ENCODE measurements around the gene PEX14. TPM values are rescaled to one million over a fixed set of nuclear protein-coding genes. Genes with fewer than 3 reads are reported as not detected.

Gene PEX14
- total RNA-seq, 1 donor from 2014 or later: 27.4 TPM

- DNase-seq (ENCODE audit: low read depth): no peak
- no peak for TF ChIP-seq CTCF (IDR thresholded peaks at IDR 0.05; ENCODE audit: insufficient read depth, low read length, poor library complexity, severe bottlenecking)
- Histone ChIP-seq H3K36me3 (ENCODE audit: control insufficient read depth, insufficient read depth, low read length) (no peaks in the 10 kb centered on the region), H3K4me3 (ENCODE audit: low read depth, low read length) (no peak overlapping the region), H3K27me3 (ENCODE audit: control insufficient read depth, insufficient read depth, low read length) (no peaks in the 10 kb centered on the region)
These were observed 130.2 kb downstream of the PEX14 start for GRCh38 chr1:10604966-10605365.

GRCh38 chr1:10606064-10606463, 131.3 kb downstream of the PEX14 start:
- Histone ChIP-seq H3K4me3 (ENCODE audit: low read depth, low read length) (no peak overlapping the region), H3K27me3 (ENCODE audit: control insufficient read depth, insufficient read depth, low read length) (no peaks in the 10 kb centered on the region), H3K36me3 (ENCODE audit: control insufficient read depth, insufficient read depth, low read length) (no peaks in the 10 kb centered on the region)
- TF ChIP-seq CTCF (IDR thresholded peaks at IDR 0.05; ENCODE audit: insufficient read depth, low read length, poor library complexity, severe bottlenecking): no peak
- DNase-seq (ENCODE audit: low read depth): peak; percentile 63

- H3K27me3 ChIP-seq (ENCODE audit: control insufficient read depth, insufficient read depth, low read length): no peaks in the 10 kb centered on the region
- H3K36me3 ChIP-seq (ENCODE audit: control insufficient read depth, insufficient read depth, low read length): no peaks in the 10 kb centered on the region
- no peak for TF ChIP-seq CTCF (IDR thresholded peaks at IDR 0.05; ENCODE audit: insufficient read depth, low read length, poor library complexity, severe bottlenecking)
- no peak for DNase-seq (ENCODE audit: low read depth)
- no peak overlapping the region for H3K4me3 ChIP-seq (ENCODE audit: low read depth, low read length)
These were observed 132.5 kb downstream of the PEX14 start for GRCh38 chr1:10607228-10607627.

GRCh38 chr1:10608690-10609089, 133.9 kb downstream of the PEX14 start:
- no peak for DNase-seq (ENCODE audit: low read depth)
- no peak for TF ChIP-seq CTCF (IDR thresholded peaks at IDR 0.05; ENCODE audit: insufficient read depth, low read length, poor library complexity, severe bottlenecking)
- no peak overlapping the region for H3K4me3 ChIP-seq (ENCODE audit: low read depth, low read length)
- no peaks in the 10 kb centered on the region for H3K36me3 ChIP-seq (ENCODE audit: control insufficient read depth, insufficient read depth, low read length)
- H3K27me3 ChIP-seq (ENCODE audit: control insufficient read depth, insufficient read depth, low read length): no peaks in the 10 kb centered on the region

- Histone ChIP-seq H3K36me3 (ENCODE audit: control insufficient read depth, insufficient read depth, low read length) (no peaks in the 10 kb centered on the region), H3K4me3 (ENCODE audit: low read depth, low read length) (no peak overlapping the region), H3K27me3 (ENCODE audit: control insufficient read depth, insufficient read depth, low read length) (no peaks in the 10 kb centered on the region)
- no peak for TF ChIP-seq CTCF (IDR thresholded peaks at IDR 0.05; ENCODE audit: insufficient read depth, low read length, poor library complexity, severe bottlenecking)
- no peak for DNase-seq (ENCODE audit: low read depth)
These were observed 136.3 kb downstream of the PEX14 start for GRCh38 chr1:10610901-10611600.
